ENCODE data around the gene ARID5A.
"Not testable (repeated sequence)": the region's sequence is repeated elsewhere in the genome, so short reads cannot be mapped to it uniquely, and the experiment has no call there.

ARID5A gene

DNA sequence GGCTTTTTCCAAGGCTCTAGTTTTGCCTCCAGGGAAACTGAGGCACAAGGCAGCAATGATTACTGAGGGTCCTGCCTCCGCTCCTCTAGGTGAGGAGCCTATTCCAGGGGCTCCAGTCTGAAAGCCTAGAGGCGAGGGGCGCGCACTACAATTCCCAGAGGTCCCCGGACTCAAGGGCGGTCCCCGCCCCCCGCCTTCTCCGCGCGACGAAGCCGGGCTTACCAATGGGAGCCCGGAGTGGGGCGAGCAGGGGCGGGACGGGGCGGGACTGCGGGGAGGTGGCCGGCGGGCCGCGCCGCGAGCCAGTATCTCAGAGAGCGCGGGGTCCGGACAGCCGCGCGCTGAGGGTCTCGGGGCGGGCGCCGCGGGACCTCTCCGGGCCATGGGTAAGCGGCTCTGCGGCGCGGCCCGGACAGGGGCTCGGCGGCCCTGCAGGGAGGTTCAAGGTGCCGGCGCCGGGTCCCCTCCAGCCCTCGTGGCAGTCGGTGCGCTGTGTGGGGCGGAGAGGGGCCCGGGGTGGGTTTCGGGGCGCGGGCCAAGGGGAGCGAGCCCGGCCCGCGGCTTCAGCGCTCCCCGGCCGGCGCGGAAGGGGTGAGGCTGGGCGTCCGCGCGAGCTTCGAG, at the start of gene ARID5A:
Gene ARID5A, plus strand, starts transcription at position 308 of the 621 bp plus-strand sequence. Its CDS starts 75 bp downstream, at position 383.
- Mint-ChIP-seq H3K4me3 (peak within 1 kb of the TSS; percentile 97), H3K27me3 (no peaks in the 10 kb centered on the region), H3K36me3 (peaks cover 27 to 37% of the 10 kb centered on the region in 2 donors), H3K9me3 (no peaks in the 10 kb centered on the region), H3K27ac (peak within 1 kb of the TSS; percentile 95), H3K4me1 (peaks cover 57 to 78% of the 10 kb centered on the region in 2 donors)
- ATAC-seq (replicated peaks) (peak; percentile 65 to 70), DNase-seq (peak; percentile 86)

GRCh38 chr2:96489261-96489660, 47.3 kb upstream of the ARID5A start:
- Mint-ChIP-seq H3K4me1 (peaks cover 38 to 53% of the 10 kb centered on the region in 2 donors), H3K36me3 (no peaks in the 10 kb centered on the region), H3K27ac (peak overlapping the region; percentile 86), H3K9me3 (peaks cover 0 to 2% of the 10 kb centered on the region in 2 donors), H3K27me3 (no peaks in the 10 kb centered on the region), H3K4me3 (peak overlapping the region in 1 of 2 donors; percentile 15)
- DNase-seq (no peak), ATAC-seq (replicated peaks) (no peak)

- Mint-ChIP-seq H3K9me3 (peaks cover 0 to 4% of the 10 kb centered on the region in 2 donors), H3K27me3 (no peaks in the 10 kb centered on the region), H3K27ac (peak overlapping the region; percentile 86), H3K36me3 (no peaks in the 10 kb centered on the region), H3K4me1 (peaks cover 35 to 52% of the 10 kb centered on the region in 2 donors), H3K4me3 (peak overlapping the region in 1 of 2 donors; percentile 15)
- no peak for DNase-seq
- peak; percentile 41 to 51 for ATAC-seq (replicated peaks)
These were observed 46.9 kb upstream of the ARID5A start for GRCh38 chr2:96489663-96490062.

- H3K9me3 Mint-ChIP-seq, result peaks cover 5 to 11% of the 10 kb centered on the region in 2 donors
- no peaks in the 10 kb centered on the region for H3K27me3 Mint-ChIP-seq
- H3K4me3 Mint-ChIP-seq, result no peak overlapping the region
- ATAC-seq (replicated peaks) (peak in 1 of 2 donors; percentile 22), DNase-seq (no peak)
- H3K36me3 Mint-ChIP-seq, result peaks cover 3 to 10% of the 10 kb centered on the region in 2 donors
- H3K4me1 Mint-ChIP-seq, result peaks cover 20 to 35% of the 10 kb centered on the region in 2 donors
- H3K27ac Mint-ChIP-seq, result no peak overlapping the region
These were observed 44.6 kb upstream of the ARID5A start for GRCh38 chr2:96491860-96492497.

DNA sequence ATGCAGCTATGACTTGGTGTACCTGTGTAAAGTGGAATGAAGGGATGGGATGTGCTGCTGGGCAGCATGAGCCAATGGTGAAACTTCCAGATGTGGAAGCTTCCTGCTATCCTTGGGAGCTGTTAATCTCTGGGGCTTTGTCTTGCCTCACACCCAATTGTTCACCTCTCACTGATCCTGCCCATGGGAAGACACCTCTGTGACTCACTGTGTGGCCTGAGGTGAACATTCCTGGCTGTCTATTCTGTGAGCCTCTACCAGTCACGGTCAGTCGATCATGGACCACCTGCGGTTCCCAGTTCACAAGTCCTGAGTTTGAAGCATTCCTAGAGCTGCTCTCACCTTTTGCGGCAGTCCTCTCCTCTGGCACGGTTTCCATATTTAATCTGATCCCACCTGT, 43.5 kb upstream of the ARID5A start:
- DNase-seq, result no peak

DNA sequence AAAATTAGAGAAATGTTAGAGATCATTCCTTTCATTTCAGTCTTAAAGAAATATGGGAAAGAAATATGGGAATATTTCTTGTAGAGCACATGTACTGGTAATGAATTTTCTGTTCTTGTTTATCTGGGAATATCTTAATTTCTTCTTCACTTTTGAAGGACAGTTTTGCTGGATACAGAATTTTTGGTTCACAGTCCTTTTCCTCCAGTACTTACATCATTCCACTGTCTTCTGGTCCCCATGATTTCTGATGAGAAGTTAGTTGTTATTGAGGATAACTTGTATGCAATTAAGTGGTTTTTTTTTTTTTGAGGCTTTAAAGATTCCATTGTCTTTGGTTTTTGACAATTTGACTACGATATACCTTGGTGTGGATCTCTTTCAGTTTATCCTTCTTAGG, 42.4 kb upstream of the ARID5A start:
- Mint-ChIP-seq H3K4me1 (peaks cover 15 to 29% of the 10 kb centered on the region in 2 donors), H3K27ac (no peak overlapping the region), H3K36me3 (peaks cover 3 to 10% of the 10 kb centered on the region in 2 donors), H3K9me3 (peaks cover 5 to 11% of the 10 kb centered on the region in 2 donors), H3K4me3 (no peak overlapping the region), H3K27me3 (no peaks in the 10 kb centered on the region)
- DNase-seq (no peak), ATAC-seq (replicated peaks) (no peak)

More for the DNA sequence above, 43.5 kb upstream of the ARID5A start:
- no peak overlapping the region for H3K27ac Mint-ChIP-seq
- H3K4me3 Mint-ChIP-seq, result no peak overlapping the region
- peaks cover 3 to 10% of the 10 kb centered on the region in 2 donors for H3K36me3 Mint-ChIP-seq
- H3K4me1 Mint-ChIP-seq, result peaks cover 19 to 30% of the 10 kb centered on the region in 2 donors
- H3K27me3 Mint-ChIP-seq, result no peaks in the 10 kb centered on the region
- peaks cover 5 to 11% of the 10 kb centered on the region in 2 donors for H3K9me3 Mint-ChIP-seq
- no peak for ATAC-seq (replicated peaks)

GRCh38 chr2:96495982-96496629, 40.4 kb upstream of the ARID5A start:
- Mint-ChIP-seq H3K36me3 (peaks cover 3 to 10% of the 10 kb centered on the region in 2 donors), H3K9me3 (peaks cover 5 to 11% of the 10 kb centered on the region in 2 donors), H3K4me1 (peaks cover 9 to 18% of the 10 kb centered on the region in 2 donors), H3K27me3 (peaks cover 3 to 9% of the 10 kb centered on the region in 2 donors), H3K27ac (peak overlapping the region; percentile 14), H3K4me3 (no peak overlapping the region)
- DNase-seq, result no peak
- ATAC-seq (replicated peaks), result no peak

- Mint-ChIP-seq H3K4me3 (no peak overlapping the region), H3K27ac (no peak overlapping the region), H3K36me3 (peaks cover 3 to 10% of the 10 kb centered on the region in 2 donors), H3K4me1 (peaks cover 18 to 27% of the 10 kb centered on the region in 2 donors), H3K9me3 (peaks cover 5 to 11% of the 10 kb centered on the region in 2 donors), H3K27me3 (peaks cover 5 to 9% of the 10 kb centered on the region in 2 donors)
- ATAC-seq (replicated peaks) (no peak), DNase-seq (no peak)
These were observed 38.5 kb upstream of the ARID5A start for GRCh38 chr2:96498021-96498431.

GRCh38 chr2:96498611-96499010, 37.9 kb upstream of the ARID5A start:
- H3K4me3 Mint-ChIP-seq; H3K27ac Mint-ChIP-seq; H3K27me3 Mint-ChIP-seq; ATAC-seq (replicated peaks); DNase-seq: not testable (repeated sequence)
- Mint-ChIP-seq H3K4me1 (peaks cover 21 to 33% of the 10 kb centered on the region in 2 donors), H3K9me3 (peaks cover 5 to 11% of the 10 kb centered on the region in 2 donors), H3K36me3 (peaks cover 3 to 10% of the 10 kb centered on the region in 2 donors)

DNA sequence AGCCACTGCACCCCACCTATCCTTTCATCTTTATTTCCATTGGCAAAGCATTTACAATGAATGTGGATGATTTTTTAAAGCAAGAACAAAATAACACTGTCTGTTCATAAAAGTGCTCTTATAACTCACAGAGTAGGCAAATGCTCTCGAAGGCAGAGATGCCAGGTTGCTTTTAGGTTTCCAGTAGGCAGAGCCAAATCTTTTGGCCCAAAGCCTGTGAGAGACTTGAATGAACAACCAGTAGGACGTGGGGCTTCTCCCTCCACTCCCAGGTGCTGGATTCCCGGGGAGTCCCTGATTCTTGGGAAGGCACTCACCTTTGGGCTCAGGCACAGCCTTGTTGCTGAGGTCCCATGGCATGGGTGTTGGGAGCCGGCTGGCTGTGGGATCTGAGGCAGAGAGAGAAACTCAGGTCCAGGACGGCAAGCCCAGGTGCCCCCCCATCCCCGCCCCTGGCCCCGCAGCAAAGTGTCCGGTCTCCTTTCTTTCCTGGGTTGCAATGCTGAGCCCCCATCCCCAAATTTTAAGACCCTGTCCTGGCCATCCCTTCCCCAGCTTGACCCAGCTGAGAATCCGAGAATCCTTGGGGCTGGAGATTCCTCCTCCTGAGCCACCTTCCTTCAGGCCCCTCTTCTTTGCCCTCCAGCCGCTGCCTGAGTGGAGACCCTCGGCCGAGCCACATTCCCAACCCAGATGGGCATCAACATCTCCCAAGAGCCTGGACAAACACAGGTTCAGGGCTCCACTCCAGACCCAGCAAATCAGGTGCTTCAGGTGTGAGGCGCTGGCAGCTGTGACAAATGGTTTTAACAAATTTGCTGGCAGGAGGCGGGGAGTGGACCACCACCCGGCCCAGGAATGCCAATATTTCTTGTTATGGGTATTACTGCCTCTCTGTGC, 37.2 kb upstream of the ARID5A start:
- H3K27ac Mint-ChIP-seq, result no peak overlapping the region
- no peak overlapping the region for H3K4me3 Mint-ChIP-seq
- peaks cover 21 to 34% of the 10 kb centered on the region in 2 donors for H3K4me1 Mint-ChIP-seq
- H3K9me3 Mint-ChIP-seq, result peaks cover 5 to 9% of the 10 kb centered on the region in 2 donors
- peaks cover 3 to 10% of the 10 kb centered on the region in 2 donors for H3K36me3 Mint-ChIP-seq
- ATAC-seq (replicated peaks) (no peak), DNase-seq (no peak)
- peaks cover 5 to 9% of the 10 kb centered on the region in 2 donors for H3K27me3 Mint-ChIP-seq

GRCh38 chr2:96500385-96501066, 36.0 kb upstream of the ARID5A start:
- H3K27me3 Mint-ChIP-seq, result peaks cover 5 to 9% of the 10 kb centered on the region in 2 donors
- peaks cover 29 to 41% of the 10 kb centered on the region in 2 donors for H3K4me1 Mint-ChIP-seq
- no peak for ATAC-seq (replicated peaks)
- H3K36me3 Mint-ChIP-seq, result peaks cover 0 to 5% of the 10 kb centered on the region in 2 donors
- no peak overlapping the region for H3K27ac Mint-ChIP-seq
- no peak overlapping the region for H3K4me3 Mint-ChIP-seq
- H3K9me3 Mint-ChIP-seq, result peaks cover 0 to 3% of the 10 kb centered on the region in 2 donors
- no peak for DNase-seq

DNA sequence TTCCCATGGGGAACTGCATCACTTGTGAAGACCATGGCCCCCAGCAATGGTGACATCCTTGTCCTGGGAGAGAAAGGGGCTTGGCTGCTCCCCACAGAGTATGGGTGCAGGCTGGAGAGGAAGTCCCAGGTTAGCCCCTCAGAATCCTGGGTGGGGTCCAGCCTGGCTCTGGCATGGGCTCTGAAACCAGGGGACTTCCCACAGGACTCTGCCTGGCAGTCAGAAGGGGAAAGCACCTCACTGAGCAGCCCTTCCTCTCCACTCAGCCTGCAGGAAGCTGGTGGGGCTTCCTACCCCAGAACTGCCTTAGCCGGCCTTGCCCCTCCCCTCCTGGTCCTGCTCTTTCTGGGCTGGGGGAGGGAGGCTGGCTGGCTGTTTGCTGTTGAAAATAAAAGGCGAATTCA, 35.1 kb upstream of the ARID5A start:
- H3K4me3 Mint-ChIP-seq, result peak overlapping the region in 1 of 2 donors; percentile 2
- no peaks in the 10 kb centered on the region for H3K9me3 Mint-ChIP-seq
- ATAC-seq (replicated peaks), result peak; percentile 84 to 86
- no peak for DNase-seq
- H3K36me3 Mint-ChIP-seq, result no peaks in the 10 kb centered on the region
- H3K27me3 Mint-ChIP-seq, result peaks cover 5 to 9% of the 10 kb centered on the region in 2 donors
- no peak overlapping the region for H3K27ac Mint-ChIP-seq
- peaks cover 30 to 37% of the 10 kb centered on the region in 2 donors for H3K4me1 Mint-ChIP-seq

Measured in stimulated activated naive B cell treated with anti-CD40 and anti-IgM and Interleukin-4, amounts not matched to agents 10 μg/mL and 1 μg/mL and 100 μg/mL, for 72 hours (primary cell).